Activated CD8-positive, alpha-beta memory T cell treated with anti-CD3 and anti-CD28 coated beads, Interleukin-2, amount 50 U/mL, for 24 hours (primary cell): ENCODE data around the gene ACVR1B.
"Not testable (repeated sequence)": the region's sequence is repeated elsewhere in the genome, so short reads cannot be mapped to it uniquely, and the experiment has no call there.

Experiments used
- DNase-seq: peaks from one replicate; pipeline ENCODE4 v3.0.0-alpha.2; 2020; ENCODE audit errors: extremely low read depth

Gene ACVR1B

GRCh38 chr12:51970904-51971646 lies 19.6 kb downstream of the ACVR1B start:
- DNase-seq = no peak

- DNase-seq = no peak
These were observed 20.4 kb downstream of the ACVR1B start for GRCh38 chr12:51971679-51972421.

GRCh38 chr12:51972422-51972812 lies 20.9 kb downstream of the ACVR1B start:
- no peak for DNase-seq

- DNase-seq = no peak
These were observed 21.4 kb downstream of the ACVR1B start for GRCh38 chr12:51972849-51973273.

- DNase-seq = no peak
These were observed 22.1 kb downstream of the ACVR1B start for GRCh38 chr12:51973560-51973959.

- no peak for DNase-seq
These were observed 23.1 kb downstream of the ACVR1B start for GRCh38 chr12:51974646-51975045.

- DNase-seq = no peak
These were observed 23.7 kb downstream of the ACVR1B start for GRCh38 chr12:51975196-51975595.

GRCh38 chr12:51976376-51977160 lies 25.1 kb downstream of the ACVR1B start:
- no peak for DNase-seq

- DNase-seq = no peak
These were observed 25.8 kb downstream of the ACVR1B start for GRCh38 chr12:51977320-51977753.

- not testable (repeated sequence) for DNase-seq
These were observed 27.8 kb downstream of the ACVR1B start for GRCh38 chr12:51979306-51979705.

GRCh38 chr12:51980051-51980808 lies 28.7 kb downstream of the ACVR1B start:
- DNase-seq = peak; percentile 13

- DNase-seq = no peak
These were observed 29.3 kb downstream of the ACVR1B start for GRCh38 chr12:51980809-51981127.

GRCh38 chr12:51984657-51985056 lies 33.2 kb downstream of the ACVR1B start:
- DNase-seq = no peak

GRCh38 chr12:51985154-51985835 lies 33.8 kb downstream of the ACVR1B start:
- DNase-seq = no peak

GRCh38 chr12:51986834-51987233 lies 35.3 kb downstream of the ACVR1B start:
- no peak for DNase-seq

- no peak for DNase-seq
These were observed 40.7 kb downstream of the ACVR1B start for GRCh38 chr12:51992246-51992645.

- no peak for DNase-seq
These were observed 43.0 kb downstream of the ACVR1B start for GRCh38 chr12:51994539-51994820.

- DNase-seq = no peak
These were observed 43.5 kb downstream of the ACVR1B start for GRCh38 chr12:51994959-51995358.

- DNase-seq = no peak
These were observed 45.6 kb downstream of the ACVR1B start for GRCh38 chr12:51997136-51997535.

GRCh38 chr12:52003016-52003550 lies 51.6 kb downstream of the ACVR1B start:
- no peak for DNase-seq

GRCh38 chr12:52003591-52003990 lies 52.1 kb downstream of the ACVR1B start:
- no peak for DNase-seq
